Spleen (tissue), 7 donors: ENCODE results near the gene MRPS7.

ENCODE experiments used
- CTCF ChIP-seq, 11 experiments: fragments of 200-600 bp in 7 of 11; fragments of 450-650 bp in 4 of 11; sonication (generic) in 4 of 11; IDR thresholded peaks in 8 of 11; conservative IDR thresholded peaks in 3 of 11; 1 replicate in 7 of 11; 2 replicates in 4 of 11; pipeline versions ENCODE4 v1.4.0 to v1.8.0; 2016 to 2021; ENCODE audit warnings: antibody characterized with exemption in 11 of 11, inconsistent platforms in 4 of 11, mild to moderate bottlenecking in 1 of 11
- POLR2AphosphoS5 ChIP-seq, 3 donors: sonication (generic); formaldehyde crosslinking; IDR thresholded peaks; one replicate each; pipeline ENCODE4 v1.5.1; 2017; ENCODE audit warnings: antibody characterized with exemption in 3 of 3
- donor health status: DM: no; HTN: no; CAD: no; lungs with moderate emphysema.
- donor health status: DM: no; HTN: no; CAD: no.
- donor health status: DM: no; HTN: no; CAD: no.

GRCh38 chr17:75285123-75285522, 23.4 kb downstream of the MRPS7 start:
- TF ChIP-seq CTCF (IDR thresholded peaks at IDR 0.05 in 8 of 11, conservative IDR thresholded peaks at IDR 0.05 in 3 of 11) (no peak), POLR2AphosphoS5 (IDR thresholded peaks at IDR 0.05) (no peak)
